Progenitor cell of endocrine pancreas (in vitro differentiated cells): Measurements from ENCODE around the gene LBX2. TPM values are rescaled to one million over a fixed set of nuclear protein-coding genes. Genes with fewer than 3 reads are reported as not detected.
A peak's percentile ranks its signal among the peaks of the same experiment; 100 is the strongest.

Source experiments
- DNase-seq: peaks from one replicate; pipeline ENCODE4 v3.0.0; 2021; ENCODE audit warnings: low spot score; ENCODE audit not compliant: unreplicated experiment
- H3K27ac Mint-ChIP-seq: 2 replicates; pipeline ENCODE4 v1.8.0; 2021; ENCODE audit warnings: mild to moderate bottlenecking, moderate library complexity, mixed read lengths
- H3K27me3 Mint-ChIP-seq: 2 replicates; pipeline ENCODE4 v1.8.0; 2021; ENCODE audit warnings: mixed read lengths
- H3K36me3 Mint-ChIP-seq: 2 replicates; pipeline ENCODE4 v1.8.0; 2022; ENCODE audit warnings: mixed read lengths; ENCODE audit not compliant: insufficient read depth
- H3K4me1 Mint-ChIP-seq: 2 replicates; pipeline ENCODE4 v1.8.0; 2021; ENCODE audit warnings: low read depth, mixed read lengths
- H3K4me3 Mint-ChIP-seq: 2 replicates; pipeline ENCODE4 v1.8.0; 2021; ENCODE audit warnings: low read depth, mild to moderate bottlenecking, moderate library complexity, mixed read lengths
- H3K9me3 Mint-ChIP-seq: 2 replicates; pipeline ENCODE4 v1.8.0; 2021; ENCODE audit warnings: low read depth, mixed read lengths
- total RNA-seq: library from RNA; stranded (reverse); gene quantifications from 2 replicates; pipeline ENCODE4 v1.2.1, GENCODE V29; 2021
- TF ChIP-seq, protein P1 (sequence below): fragments of 200-600 bp; sonication (generic); IDR thresholded peaks from one replicate; pipeline ENCODE4 v1.5.0; 2021; ENCODE audit warnings: antibody characterized with exemption, mild to moderate bottlenecking; ENCODE audit not compliant: unreplicated experiment

The LBX2 gene
- total RNA-seq, 1 donor from 2014 or later: 9.3 TPM

- Mint-ChIP-seq H3K27ac (no peak overlapping the region), H3K9me3 (no peaks in the 10 kb centered on the region), H3K4me1 (peaks cover 7% of the 10 kb centered on the region), H3K27me3 (no peaks in the 10 kb centered on the region), H3K4me3 (no peak overlapping the region), H3K36me3 (peaks cover 3% of the 10 kb centered on the region)
- no peak for DNase-seq
- TF ChIP-seq, protein P1, sequence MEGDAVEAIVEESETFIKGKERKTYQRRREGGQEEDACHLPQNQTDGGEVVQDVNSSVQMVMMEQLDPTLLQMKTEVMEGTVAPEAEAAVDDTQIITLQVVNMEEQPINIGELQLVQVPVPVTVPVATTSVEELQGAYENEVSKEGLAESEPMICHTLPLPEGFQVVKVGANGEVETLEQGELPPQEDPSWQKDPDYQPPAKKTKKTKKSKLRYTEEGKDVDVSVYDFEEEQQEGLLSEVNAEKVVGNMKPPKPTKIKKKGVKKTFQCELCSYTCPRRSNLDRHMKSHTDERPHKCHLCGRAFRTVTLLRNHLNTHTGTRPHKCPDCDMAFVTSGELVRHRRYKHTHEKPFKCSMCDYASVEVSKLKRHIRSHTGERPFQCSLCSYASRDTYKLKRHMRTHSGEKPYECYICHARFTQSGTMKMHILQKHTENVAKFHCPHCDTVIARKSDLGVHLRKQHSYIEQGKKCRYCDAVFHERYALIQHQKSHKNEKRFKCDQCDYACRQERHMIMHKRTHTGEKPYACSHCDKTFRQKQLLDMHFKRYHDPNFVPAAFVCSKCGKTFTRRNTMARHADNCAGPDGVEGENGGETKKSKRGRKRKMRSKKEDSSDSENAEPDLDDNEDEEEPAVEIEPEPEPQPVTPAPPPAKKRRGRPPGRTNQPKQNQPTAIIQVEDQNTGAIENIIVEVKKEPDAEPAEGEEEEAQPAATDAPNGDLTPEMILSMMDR: no peak
Observed at GRCh38 chr2:74534411-74534810, 35.0 kb upstream of the LBX2 start.

DNA sequence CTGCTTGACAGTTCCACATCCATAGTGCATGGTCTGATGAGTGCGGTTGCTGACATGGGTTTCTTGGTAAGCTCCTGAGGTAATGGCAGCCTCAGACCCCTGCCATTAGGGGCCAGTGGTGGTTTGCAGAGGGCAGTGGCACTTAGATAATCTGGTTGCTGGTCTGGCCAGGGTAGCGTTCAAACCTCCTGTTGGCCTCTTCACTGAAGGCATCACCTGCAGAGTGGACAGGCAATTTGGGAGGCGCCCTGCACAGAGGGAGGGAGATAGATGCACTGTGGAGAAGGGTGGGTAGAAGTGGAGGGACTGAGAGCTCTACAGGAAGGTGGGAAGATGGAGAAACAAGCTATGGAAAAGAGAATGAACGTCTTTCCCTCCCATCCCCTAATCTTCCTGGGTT lies 34.1 kb upstream of the LBX2 start:
- Mint-ChIP-seq H3K9me3 (no peaks in the 10 kb centered on the region), H3K4me1 (peaks cover 13% of the 10 kb centered on the region), H3K27me3 (no peaks in the 10 kb centered on the region), H3K36me3 (peaks cover 3% of the 10 kb centered on the region), H3K27ac (peak overlapping the region; percentile 33), H3K4me3 (no peak overlapping the region)
- TF ChIP-seq, protein P1: no peak
- DNase-seq: no peak

DNA sequence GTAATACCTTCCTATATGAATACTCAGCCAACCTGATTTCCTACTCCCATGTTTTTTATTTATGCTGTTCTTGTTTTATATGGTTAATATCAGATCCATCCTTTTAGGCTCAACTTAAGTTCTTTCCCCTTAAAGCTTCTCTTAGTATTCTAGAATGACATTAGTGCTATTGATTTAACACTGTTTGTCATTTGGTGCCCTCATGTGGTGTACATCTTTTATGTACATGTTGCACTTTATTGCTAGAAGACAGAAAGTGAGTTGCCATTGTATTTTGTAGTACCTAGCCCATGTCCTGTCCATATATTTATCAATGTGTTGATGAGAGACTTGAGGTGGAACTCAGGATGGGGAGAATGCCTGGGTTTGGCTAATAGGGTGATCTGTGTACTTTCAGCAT lies 32.8 kb upstream of the LBX2 start:
- TF ChIP-seq, protein P1: peak; percentile 14
- Mint-ChIP-seq H3K9me3 (no peaks in the 10 kb centered on the region), H3K27me3 (no peaks in the 10 kb centered on the region), H3K4me1 (peaks cover 17% of the 10 kb centered on the region), H3K27ac (no peak overlapping the region), H3K36me3 (peaks cover 3% of the 10 kb centered on the region), H3K4me3 (no peak overlapping the region)
- DNase-seq: no peak

DNA sequence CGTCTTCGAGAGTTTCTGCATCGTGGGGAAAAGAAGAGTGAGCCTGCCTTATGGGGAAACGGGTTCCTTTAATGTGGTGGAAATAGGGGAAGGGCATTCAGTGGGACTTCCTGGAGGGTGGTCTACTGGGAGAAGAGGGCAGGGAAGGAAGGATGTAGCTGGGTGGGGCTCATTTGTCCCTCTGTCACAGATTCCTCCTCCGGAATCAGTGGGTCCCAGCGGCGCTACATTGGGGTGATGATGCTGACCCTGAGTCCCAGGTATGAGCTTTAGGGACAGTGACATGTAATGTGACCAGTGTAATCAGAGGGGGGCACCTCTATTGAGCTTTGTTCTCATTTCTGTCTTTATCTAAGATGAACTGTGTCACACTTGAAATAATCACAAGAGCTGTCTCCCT lies 32.3 kb upstream of the LBX2 start:
- H3K4me3 Mint-ChIP-seq: peak overlapping the region; percentile 98
- no peak for DNase-seq
- peaks cover 6% of the 10 kb centered on the region for H3K36me3 Mint-ChIP-seq
- no peak overlapping the region for H3K27ac Mint-ChIP-seq
- H3K9me3 Mint-ChIP-seq: no peaks in the 10 kb centered on the region
- H3K27me3 Mint-ChIP-seq: no peaks in the 10 kb centered on the region
- peaks cover 17% of the 10 kb centered on the region for H3K4me1 Mint-ChIP-seq
- TF ChIP-seq, protein P1: no peak

DNA sequence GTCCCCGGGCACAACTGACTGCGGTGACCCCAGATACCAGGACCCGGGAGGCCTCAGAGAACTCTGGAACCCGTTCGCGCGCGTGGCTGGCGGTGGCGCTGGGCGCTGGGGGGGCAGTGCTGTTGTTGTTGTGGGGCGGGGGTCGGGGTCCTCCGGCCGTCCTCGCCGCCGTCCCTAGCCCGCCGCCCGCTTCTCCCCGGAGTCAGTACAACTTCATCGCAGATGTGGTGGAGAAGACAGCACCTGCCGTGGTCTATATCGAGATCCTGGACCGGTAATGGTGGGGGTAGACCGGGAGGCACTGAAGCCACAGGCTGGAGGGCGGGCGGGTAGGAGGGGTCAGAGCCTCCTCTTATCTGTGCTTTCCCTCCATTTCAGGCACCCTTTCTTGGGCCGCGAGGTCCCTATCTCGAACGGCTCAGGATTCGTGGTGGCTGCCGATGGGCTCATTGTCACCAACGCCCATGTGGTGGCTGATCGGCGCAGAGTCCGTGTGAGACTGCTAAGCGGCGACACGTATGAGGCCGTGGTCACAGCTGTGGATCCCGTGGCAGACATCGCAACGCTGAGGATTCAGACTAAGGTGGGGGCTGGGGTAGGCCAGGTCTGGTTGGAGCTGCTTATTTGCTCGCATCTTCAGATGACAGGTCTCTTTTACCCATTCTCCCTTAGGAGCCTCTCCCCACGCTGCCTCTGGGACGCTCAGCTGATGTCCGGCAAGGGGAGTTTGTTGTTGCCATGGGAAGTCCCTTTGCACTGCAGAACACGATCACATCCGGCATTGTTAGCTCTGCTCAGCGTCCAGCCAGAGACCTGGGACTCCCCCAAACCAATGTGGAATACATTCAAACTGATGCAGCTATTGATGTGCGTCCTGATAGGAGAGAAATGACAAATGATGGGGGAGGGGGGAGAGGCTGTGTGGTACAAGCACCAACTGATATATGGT lies 31.1 kb upstream of the LBX2 start:
- Mint-ChIP-seq H3K36me3 (peaks cover 14% of the 10 kb centered on the region), H3K27ac (peak overlapping the region; percentile 52), H3K9me3 (no peaks in the 10 kb centered on the region)

More for the DNA sequence above, 31.1 kb upstream of the LBX2 start:
- TF ChIP-seq, protein P1: no peak
- DNase-seq: no peak
- H3K27me3 Mint-ChIP-seq: no peaks in the 10 kb centered on the region
- H3K4me3 Mint-ChIP-seq: peak overlapping the region; percentile 98
- peaks cover 17% of the 10 kb centered on the region for H3K4me1 Mint-ChIP-seq
